GM19455 (cell line): ENCODE data around the gene FANK1.

Experiments used
- ATAC-seq: cut with Tn5 transposase; IDR thresholded peaks from one replicate; pipeline ENCODE4 v1.9.1; 2021; ENCODE audit not compliant: unreplicated experiment

The FANK1 gene

DNA sequence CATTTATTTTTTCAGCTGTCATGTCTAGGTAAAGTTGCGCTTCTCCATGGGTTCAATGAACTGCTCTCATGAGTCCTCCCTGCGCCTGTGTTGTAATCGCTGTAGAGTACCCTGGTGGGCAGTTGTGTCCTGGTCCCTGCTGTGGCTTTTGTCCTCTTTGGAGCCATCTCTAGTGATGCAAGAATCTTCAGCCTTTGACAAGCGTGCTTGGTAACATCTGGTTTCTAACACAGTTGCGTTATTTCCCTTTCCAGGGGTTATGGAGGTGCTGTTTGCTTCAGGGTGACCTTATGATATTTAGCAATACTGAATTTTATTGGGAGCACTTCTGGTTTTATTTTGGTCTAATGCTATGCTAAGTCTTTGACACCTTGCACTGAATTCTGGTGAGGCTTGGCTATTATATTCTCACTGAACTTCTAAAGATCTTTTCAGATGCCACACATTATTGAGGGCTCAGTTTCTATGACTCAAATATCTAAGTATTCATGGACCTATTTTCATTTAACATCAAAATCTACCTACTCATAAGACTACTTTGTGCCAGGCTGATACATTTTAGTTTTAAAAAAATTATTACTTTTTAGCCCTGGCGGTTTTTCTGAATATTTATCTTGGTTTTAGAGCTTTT is 88.6 kb downstream of the FANK1 start:
- ATAC-seq: no peak

DNA sequence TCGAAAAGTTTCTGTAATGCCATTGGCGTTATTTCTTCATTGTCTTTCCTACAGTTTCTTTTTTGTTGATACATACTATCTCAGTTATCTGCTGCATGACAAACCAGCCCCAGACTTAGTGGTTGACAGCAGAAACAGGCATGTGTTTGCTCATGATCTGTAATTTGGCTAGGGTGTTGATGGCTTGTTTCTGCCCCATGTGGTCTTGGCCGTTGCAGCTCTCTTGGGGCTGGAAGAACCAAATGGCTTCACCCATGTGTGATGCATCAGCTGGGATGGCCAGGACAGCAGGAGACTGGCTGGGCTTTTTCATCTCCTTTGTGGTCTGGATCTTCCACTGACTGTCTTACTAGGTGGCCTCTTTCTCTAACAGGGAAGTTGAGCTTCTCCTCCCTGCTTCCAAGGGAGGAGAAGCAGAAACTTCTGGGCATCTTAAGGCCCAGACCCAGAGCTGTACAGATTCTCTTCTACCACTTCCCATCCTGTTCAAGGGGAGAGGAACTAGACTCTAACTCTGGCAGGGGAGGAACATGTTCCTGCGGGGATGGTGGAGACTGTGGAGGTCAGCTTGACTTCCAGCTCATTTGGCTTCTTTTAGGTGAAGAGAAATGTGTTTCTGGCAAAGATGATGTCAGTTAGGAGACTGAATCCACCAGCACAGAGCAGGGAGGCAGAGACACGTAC is 89.3 kb downstream of the FANK1 start:
- ATAC-seq: no peak

DNA sequence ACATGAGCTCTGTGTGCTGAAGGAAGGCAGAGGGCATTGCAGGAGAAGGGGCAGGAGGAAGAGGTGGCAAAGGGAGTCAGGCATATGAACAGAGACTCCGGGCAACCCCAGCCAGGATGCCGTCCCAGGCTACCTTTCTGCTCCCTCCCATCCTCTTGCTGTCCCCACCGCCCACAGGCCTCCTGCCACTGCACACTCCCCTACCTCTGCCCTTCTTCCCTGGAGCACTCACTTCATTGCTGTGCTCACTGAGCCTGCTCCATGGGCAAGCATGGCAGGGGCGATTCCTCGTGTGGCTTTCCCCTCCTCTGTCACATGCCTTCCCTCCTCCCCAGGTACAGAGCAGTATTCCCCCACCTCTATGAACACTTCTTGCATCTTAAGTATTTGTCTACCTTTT is 93.4 kb downstream of the FANK1 start:
- no peak for ATAC-seq

DNA sequence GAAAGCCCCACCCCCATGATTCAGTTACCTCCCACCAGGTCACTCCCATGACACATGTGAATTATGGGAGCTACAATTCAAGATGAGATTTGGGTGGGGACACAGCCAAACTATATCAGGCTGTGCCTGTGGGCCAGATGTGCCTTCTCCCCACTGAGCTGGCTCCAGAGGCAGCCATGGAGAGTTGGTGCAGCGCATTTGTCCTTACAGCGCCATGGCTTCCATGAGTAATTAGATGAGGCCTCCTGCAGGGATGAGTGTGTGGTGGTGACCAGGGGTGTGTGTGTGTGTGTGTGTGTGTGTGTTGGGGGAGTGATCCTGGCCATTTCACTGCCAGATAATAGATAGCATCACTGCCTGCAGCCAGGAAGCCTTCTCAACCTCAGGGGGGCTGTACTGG is 94.6 kb downstream of the FANK1 start:
- ATAC-seq: no peak

DNA sequence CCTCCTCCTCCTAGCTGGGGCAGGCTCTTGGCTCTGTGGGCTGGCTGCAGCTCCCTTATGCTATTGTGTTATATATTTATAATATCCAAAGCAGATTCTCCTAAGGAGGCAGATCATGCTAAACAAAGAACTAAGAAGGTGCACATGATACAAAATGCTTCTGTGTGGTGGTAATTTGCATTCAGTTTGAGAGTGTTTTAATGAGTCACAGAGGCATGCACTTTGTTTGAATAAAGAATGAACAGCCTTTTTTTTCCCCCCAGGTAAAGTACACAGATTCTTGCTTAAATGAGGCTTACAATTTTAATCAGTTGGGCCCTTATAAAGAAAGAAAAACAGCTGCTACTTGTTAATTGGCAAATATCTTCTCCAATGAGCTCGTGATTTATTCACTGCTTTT is 95.0 kb downstream of the FANK1 start:
- ATAC-seq: no peak

DNA sequence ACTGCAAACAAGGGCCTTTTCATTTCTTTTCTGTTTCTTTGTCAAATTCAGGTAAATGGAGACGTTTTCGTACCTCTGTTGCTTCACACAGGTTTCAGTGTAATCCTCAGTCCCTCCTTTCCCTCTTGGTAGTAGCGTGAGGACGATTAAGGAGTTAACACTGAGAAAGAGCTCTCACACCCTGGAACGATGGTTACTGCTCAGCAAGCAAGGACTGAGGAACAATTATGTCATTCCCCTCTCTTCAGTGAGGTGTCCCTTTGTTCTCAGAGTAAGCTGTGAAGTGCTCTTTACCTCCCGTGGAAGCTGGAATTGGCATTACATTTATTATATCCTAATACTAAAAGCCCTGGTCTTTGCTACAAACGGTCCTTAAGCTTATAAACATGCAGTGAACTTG is 95.9 kb downstream of the FANK1 start:
- ATAC-seq: no peak

DNA sequence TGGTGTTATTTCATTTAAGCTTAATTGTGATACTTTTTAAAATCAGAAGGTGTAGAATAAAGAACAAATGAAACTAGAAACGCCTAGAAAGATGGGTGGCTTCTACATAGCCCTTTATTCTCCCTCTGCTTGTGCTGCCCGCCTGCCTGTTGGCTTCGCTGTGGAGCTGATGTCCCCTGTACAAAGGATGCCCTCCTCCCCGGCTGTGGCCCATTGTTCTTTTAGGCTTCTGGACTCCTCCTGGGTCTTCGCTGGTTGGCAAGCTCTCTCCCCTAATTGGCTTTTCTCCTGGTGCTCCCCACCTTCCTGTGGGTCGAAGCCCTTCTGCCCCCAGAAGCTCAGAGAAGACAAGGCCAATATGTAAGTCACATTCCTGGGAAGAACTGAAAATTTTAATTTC is 98.2 kb downstream of the FANK1 start:
- ATAC-seq: no peak

DNA sequence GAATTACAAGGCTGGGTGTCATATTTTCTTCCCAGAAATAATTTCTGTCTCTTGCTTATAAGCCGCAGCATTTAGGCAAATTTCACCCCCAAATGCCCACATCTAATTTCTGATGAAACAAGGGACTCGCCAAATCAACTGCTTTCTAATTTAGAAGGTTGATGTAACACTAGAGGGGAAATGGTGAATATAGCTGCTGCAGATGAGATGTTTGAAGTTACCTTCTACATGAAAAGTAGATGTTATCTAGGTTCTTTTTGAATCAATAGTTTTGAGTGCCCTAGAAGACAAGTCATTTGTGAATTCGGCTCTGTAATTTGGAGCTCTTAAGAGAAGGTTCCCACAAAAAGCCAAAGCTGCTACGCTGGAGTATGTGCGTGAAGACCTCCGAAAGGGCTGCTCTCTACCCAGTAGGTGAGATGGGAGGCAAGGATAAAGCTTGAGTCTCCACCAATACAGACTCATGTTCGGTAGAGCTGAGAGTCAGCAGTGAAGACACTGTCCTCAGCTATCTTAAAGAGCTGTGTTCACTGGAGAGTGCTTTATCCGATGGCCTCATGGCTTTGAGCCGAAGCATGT is 99.5 kb downstream of the FANK1 start:
- ATAC-seq: no peak

DNA sequence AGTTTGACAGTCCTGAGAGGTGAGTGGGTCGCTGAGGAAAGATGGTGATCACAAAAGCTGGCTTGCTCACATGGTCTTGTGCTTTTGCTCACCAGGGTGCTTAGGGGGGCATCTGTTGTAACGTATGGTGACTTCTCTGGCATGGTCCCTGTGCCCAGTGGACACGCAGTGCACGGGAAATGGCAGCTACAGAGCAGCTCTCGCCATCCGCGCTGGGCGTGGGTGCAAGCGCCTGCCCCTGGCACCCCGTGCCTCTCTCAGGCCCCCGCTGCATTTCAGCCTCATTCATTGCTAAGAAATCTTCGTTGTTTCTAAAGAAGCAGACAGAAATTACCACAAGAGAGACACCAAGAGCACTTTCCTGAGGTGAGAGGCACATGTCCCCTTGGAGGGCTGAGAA is 101.2 kb downstream of the FANK1 start:
- no peak for ATAC-seq

DNA sequence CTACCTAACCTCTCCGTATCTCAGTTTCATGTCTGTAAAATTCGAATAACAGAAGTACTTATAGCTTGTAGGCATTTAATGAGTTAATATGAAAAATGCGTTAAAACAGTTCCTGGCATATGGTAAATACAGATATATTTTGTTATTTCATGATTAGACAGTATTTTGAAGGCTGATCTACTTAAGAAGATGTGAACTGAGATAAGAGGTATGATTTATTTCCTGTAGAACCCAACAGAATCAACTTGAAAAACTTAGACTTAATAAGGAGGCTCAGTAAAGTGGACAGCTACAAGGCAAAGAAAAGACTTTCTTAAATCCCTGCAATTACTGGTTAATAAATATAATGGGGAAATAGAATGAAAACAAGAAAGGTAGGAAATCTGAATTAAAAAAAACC is 103.3 kb downstream of the FANK1 start:
- no peak for ATAC-seq

DNA sequence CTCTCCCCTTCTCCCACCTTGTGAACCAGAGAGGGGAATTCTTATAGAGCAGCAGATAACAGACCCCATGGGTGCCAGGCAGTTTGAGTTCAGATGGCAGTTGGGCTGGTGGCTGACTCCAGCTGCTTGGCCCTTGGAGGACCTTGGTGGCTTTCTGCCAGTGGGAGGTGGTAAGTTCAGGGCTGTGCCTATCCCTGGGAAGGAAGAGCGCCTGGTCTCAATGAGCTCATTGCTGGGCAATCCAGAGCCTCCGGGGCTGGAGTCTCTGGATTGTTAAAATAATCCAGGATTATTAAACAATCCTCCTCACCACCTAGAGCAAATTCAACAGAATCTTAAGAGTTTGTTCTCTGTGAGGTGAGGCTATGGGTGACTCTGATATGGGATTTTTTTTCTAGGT is 105.2 kb downstream of the FANK1 start:
- ATAC-seq: no peak

DNA sequence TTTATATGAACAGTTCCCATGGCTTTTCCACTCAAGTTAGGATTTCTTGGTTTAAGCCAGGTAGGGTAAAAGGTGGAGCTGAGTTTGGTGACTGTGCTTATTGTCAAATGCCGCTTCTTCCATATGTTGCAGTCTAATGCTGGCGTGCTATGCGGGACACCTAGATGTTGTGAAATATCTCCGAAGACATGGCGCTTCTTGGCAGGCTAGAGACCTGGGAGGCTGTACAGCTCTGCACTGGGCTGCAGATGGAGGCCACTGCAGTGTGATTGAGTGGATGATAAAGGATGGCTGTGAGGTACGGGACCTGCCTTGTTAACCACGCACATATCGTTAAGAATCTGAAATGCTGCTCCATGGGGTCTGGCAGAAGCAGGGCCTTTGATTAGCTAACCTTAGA is 108.4 kb downstream of the FANK1 start:
- ATAC-seq: no peak

DNA sequence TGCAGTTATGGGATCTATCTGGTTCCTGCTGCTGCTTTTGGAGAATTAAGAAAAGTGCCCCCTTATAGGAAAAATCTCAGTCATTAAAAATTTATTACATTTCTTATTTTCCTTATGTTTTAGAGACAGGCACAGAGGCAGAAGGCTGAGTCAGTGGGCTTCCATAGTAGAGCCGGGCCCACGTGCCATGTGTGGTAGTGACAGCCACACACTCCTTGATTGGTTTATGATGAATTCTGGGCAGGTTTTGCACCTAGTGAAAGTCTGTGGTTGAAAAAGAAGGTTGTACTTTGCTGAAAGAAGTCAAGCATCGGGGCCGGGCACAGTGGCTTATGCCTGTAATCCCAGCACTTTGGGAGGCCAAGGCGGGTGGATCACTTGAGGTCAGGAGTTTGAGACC is 109.9 kb downstream of the FANK1 start:
- no peak for ATAC-seq

DNA sequence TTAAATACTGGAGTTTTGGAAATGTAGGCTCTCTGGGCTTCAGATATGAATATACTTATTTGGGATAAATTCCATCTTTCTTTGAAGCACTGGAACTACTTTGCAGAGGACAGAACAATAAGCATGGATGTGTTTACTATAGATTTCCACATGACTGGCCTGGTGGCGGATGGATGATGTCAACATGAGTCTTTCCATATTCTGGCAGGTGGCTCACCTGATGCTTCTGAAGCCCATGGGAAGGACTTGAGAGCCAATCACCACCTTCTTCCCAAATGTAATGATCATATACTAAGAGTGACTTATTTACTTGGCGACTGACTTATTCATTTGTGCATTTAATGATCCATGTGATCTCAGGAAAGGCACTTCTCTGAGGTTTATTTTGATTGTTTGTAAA is 110.5 kb downstream of the FANK1 start:
- no peak for ATAC-seq

DNA sequence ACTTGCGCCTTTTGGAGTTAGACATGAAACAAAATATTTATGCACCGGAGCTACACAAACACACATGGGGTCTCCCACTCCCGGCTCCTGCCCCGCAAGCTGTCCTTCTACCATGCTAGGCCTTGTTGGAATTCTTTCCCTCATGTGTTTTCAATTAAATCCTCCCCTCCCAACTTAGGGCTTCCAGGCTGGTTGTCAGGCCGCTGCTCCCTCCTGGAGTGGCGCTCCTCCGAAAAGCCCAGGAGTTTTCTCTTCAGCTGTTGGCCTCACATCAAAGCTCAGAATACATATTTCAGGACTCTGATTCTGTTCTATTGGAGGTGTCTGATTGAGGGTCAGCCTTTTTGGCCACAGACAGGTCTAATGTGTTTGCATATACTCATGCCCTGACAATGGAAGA is 113.3 kb downstream of the FANK1 start:
- no peak for ATAC-seq

DNA sequence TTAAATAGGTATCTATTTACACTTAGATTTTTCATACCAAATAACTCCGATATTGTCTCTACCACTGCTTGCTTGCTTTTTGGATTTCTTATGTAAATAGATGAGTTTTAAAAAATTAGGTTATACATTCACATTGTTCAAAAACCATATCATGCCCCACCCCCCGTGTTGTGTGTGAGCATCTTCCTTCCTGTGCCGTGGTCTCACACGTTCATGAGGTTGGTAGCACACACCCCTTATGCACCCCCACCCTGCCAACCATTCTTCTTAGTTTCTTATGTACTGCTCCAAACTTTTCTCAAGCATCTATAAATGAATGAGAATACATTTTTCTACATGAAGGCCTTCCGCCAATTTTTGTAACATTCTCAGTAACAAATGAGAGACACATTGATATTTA is 115.6 kb downstream of the FANK1 start:
- ATAC-seq: no peak

DNA sequence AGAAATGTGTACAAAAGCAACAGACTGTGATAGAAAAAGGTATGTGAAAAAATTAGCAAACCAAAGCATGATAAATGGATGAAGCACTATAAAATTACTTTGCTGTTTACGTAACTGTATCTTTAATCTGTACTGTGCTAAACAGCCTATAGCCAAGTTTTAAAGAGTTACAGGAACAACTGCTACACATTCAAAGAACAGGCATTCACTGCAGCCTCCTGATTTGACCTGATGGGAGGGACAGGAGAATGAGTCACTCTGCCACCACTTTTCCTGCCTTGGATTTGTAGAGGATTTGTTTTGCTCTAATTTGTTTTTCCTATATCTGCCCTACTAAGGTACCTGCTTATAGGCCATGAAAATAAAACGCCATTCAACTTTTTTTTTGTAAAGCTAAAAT is 116.1 kb downstream of the FANK1 start:
- no peak for ATAC-seq

DNA sequence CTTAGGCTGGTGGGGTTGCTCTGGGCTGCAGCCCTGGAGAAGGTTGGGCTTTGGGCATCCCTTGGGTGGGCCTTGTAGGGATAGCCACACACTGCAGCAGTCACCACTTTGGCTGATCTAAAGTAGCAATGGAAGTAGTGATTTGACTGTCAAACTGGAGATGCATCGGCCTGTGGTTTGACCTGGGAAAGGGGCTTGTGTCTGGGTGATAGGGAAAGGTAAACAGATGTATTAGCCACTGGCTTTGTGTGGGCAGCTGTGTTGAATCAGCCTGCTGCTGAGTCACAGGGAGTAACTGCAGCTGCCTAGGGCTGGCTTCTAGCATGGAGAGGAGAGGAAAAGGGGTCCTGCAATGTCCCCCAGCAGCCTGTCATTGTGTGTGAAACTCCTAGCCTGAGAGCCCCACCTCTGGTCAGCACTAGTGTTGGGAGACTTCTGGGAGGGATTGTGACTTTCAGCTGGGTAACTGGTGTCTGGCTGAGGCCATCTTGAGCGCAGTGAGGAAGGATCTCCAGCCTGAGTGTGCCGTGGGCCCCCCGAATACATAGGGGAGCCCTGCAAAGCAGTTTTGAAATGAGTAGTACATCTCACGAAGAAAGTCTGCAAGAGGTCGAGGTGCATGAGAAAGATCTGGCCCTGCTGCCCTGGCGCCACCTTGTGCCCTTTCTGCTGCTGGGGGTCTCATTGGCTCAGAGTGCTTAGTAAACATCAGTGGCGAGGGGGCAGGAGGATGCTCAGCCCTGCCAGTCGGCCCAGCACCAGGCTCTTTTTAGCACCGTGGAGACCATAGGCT is 117.3 kb downstream of the FANK1 start:
- ATAC-seq: no peak

DNA sequence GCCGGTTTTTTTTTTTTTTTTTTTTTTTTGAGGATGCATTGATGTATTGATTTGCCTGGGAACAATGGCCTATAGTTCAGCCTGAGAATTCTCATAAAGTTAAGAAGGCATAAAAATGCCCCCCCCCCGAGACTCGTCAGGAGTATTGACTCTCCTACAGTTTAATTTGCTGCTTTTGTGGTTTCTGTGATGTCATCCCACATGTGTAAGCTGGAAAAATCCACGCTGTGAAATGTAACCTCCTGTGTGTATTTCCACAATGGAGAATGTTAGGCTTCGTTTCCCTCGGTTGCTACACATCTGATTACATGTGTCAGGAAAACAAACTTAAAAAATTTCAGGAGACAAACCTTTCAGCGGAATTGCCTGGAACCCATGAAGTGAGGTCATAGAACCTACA is 117.9 kb downstream of the FANK1 start:
- ATAC-seq: no peak

DNA sequence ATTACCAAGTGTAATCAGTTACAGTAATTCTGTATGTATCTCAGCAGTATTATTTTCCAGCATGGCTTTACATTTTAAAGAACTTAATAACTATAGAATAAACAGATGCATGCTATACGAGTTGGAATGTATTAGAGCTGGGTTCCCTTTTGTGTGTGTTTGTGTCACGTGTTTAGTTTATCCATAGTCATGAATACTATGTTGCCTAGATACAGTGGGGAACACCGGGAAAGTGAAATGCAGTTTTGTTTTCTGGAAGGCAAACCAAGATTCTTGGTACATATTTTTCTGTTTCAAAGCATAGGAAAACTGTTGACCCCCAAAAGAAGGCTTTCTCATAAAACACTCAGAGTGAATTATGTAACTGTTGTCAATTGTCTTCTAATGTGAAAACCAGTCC is 119.0 kb downstream of the FANK1 start:
- no peak for ATAC-seq

DNA sequence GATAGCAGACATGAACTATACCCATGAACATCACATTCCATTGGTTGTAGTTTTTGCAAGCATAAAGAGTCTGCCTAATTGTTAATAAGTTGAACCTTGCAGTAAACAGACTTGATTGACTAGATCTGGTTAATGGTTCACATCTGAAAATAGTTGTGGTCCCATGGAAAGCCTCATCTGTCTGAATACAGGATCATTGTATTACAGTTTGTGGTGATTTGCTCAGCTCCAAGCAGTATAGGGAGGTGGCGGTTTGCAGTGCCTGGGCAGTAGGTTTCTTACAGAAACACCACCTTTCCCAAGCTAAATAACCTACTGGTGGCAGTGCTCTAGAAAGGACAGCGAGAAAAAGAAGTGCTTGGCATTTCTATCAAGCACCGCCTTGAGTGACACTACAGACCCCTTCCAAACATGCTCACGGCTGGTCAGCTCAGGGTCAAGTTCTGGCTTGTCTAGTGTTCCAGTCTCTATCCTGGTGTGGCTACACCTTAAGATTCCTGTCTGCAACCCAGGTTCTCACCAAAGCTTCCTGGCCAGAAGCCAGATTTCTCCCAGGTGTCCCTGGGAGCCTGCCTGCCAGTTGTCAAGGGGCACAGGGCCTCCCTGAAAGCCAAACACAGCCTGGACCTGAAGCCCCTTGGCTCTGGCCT is 119.9 kb downstream of the FANK1 start:
- no peak for ATAC-seq

DNA sequence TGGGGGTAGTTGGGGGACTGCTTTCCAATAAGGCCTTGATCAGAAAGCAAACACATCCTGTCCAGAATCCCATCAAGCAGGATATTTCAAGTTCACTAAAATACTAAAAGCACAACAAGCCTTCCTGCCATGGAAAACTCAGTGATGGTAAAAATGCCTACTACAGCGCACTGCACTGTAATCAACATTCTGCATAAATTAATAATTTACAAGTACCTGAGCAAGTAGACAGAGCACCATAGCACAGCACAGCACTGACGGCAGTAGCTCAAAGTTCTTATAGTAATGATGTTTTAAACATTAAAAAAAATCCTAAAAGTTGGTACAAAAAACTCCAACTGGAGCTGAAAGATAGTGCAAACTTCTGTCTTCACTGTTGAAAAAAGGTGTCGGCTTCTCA is 120.5 kb downstream of the FANK1 start:
- ATAC-seq: no peak
